K562 (cell line): ENCODE results near the gene FGF2. TPM values are rescaled to one million over a fixed set of nuclear protein-coding genes. Genes with fewer than 3 reads are reported as not detected.

Experiments
- ATAC-seq: fragments of 200-7000 bp; cut with Tn5 transposase; 3 replicates; pipeline ENCODE4 v1.9.1; 2020; ENCODE audit warnings: moderate library complexity
- BruUV-seq: library from RNA; stranded (reverse); fragments of 400-500 nt; replicated peaks from 2 replicates; lab custom pipeline; 2021; lab: Mats Ljungman, UMichigan
- CTCF ChIA-PET: fragments of 300-600 bp; formaldehyde crosslinking; extraction: SDS; loops from one replicate; lab custom pipeline; 2021; ENCODE audit warnings: low intra/inter-chr PET ratio; lab: Yijun Ruan, JAX
- POLR2A ChIA-PET: fragments of 300-600, 350-650 bp; sonication (Branson Sonifier 250); formaldehyde crosslinking; extraction: SDS; loops from one replicate; lab custom pipeline; 2021; ENCODE audit warnings: antibody characterized with exemption, inconsistent platforms; lab: Yijun Ruan, JAX
- DNase-seq, 4 experiments: peaks; one replicate each; pipeline versions ENCODE4 v3.0.0 to v3.0.0-alpha.2; 2011 to 2018; ENCODE audit warnings: low spot score in 3 of 4, mixed read lengths in 3 of 4; ENCODE audit errors: extremely low read depth in 1 of 4
- FAIRE-seq: peaks from 2 replicates; lab custom pipeline; 2011; peaks lifted over from hg19 to GRCh38; lab: Jason Lieb, UNC
- H2AFZ ChIP-seq: 2 replicates; pipeline ENCODE4 v1.6.0; 2011; ENCODE audit warnings: low read depth, low read length, control low read depth, inconsistent platforms
- H3K27ac ChIP-seq: fragments of 200-600 bp; 3 replicates; pipeline ENCODE4 v1.8.0; 2011; ENCODE audit warnings: low read depth, mild to moderate bottlenecking, control low read depth, inconsistent platforms, low read length, moderate library complexity, mixed read lengths; ENCODE audit errors: extremely low read depth
- H3K27me3 ChIP-seq, 2 experiments: fragments of 300-600 bp in 1 of 2; 2 replicates in 1 of 2; 3 replicates in 1 of 2; pipeline versions ENCODE4 v1.6.0 to v1.8.0; 2011; ENCODE audit warnings: inconsistent platforms in 2 of 2, low read length in 2 of 2, mild to moderate bottlenecking in 1 of 2, mixed read lengths in 1 of 2, moderate library complexity in 1 of 2; ENCODE audit not compliant: control insufficient read depth in 2 of 2, insufficient read depth in 2 of 2
- H3K36me3 ChIP-seq: fragments of 300-600 bp; 3 replicates; pipeline ENCODE4 v1.8.0; 2011; ENCODE audit warnings: mild to moderate bottlenecking, low read length, inconsistent platforms; ENCODE audit not compliant: control insufficient read depth, insufficient read depth
- H3K4me1 ChIP-seq, 2 experiments: fragments of 200-600 bp in 1 of 2; replicated peaks in 1 of 2; 2 replicates in 1 of 2; 3 replicates in 1 of 2; pipeline versions ENCODE4 v1.5.1 to v1.8.0; 2011; ENCODE audit warnings: inconsistent platforms in 2 of 2, low read length in 2 of 2, mild to moderate bottlenecking in 1 of 2, mixed read lengths in 1 of 2, moderate library complexity in 1 of 2; ENCODE audit not compliant: control insufficient read depth in 2 of 2, insufficient read depth in 2 of 2
- H3K4me2 ChIP-seq: 2 replicates; pipeline ENCODE4 v1.6.1; 2011; ENCODE audit warnings: low read length, control low read depth, inconsistent platforms, mixed read lengths; ENCODE audit not compliant: insufficient read depth
- H3K4me3 ChIP-seq: fragments of 200-600 bp; sonication (generic), shearing (Covaris generic); 2 replicates; pipeline ENCODE4 v1.5.1; 2016; ENCODE audit warnings: control low read depth, inconsistent platforms
- H3K79me2 ChIP-seq: fragments of 200-600 bp; 3 replicates; pipeline ENCODE4 v1.8.0; 2011; ENCODE audit warnings: low read length, inconsistent platforms; ENCODE audit not compliant: control insufficient read depth, insufficient read depth
- H3K9ac ChIP-seq, 2 experiments: 2 replicates each; pipeline versions ENCODE4 v1.6.0 to v1.6.1; 2011; ENCODE audit warnings: low read depth in 2 of 2, low read length in 2 of 2, control low read depth in 1 of 2, inconsistent platforms in 1 of 2, mild to moderate bottlenecking in 1 of 2, mixed read lengths in 1 of 2; ENCODE audit not compliant: insufficient read depth in 1 of 2
- H3K9me1 ChIP-seq: one replicate; pipeline ENCODE4 v1.6.0; 2011; ENCODE audit warnings: inconsistent platforms, mild to moderate bottlenecking, low read length, moderate library complexity; ENCODE audit not compliant: control insufficient read depth, insufficient read depth
- H3K9me3 ChIP-seq: replicated peaks from 2 replicates; pipeline ENCODE4 v1.5.1; 2011; ENCODE audit warnings: low read depth, low read length, inconsistent platforms; ENCODE audit not compliant: control insufficient read depth, insufficient read depth
- H4K20me1 ChIP-seq: replicated peaks from 2 replicates; pipeline ENCODE4 v1.6.1; 2011; ENCODE audit warnings: low read length, inconsistent platforms, mixed read lengths; ENCODE audit not compliant: control insufficient read depth, insufficient read depth
- GATAD2A ChIP-seq: fragments of 450-650 bp; IDR thresholded peaks from 2 replicates; pipeline ENCODE4 v1.6.1; 2017
- NELFE ChIP-seq: IDR thresholded peaks from 2 replicates; pipeline ENCODE4 v1.6.1; 2011; ENCODE audit warnings: mild to moderate bottlenecking; ENCODE audit not compliant: insufficient read depth, insufficient read length
- NR4A1 ChIP-seq, 2 experiments: fragments of 250-450 bp in 1 of 2; fragments of 450-650 bp in 1 of 2; sonication (Bioruptor Pico) in 1 of 2; IDR thresholded peaks; 2 replicates each; pipeline versions ENCODE4 v1.4.0 to v1.6.1; 2016 to 2020; ENCODE audit warnings: mild to moderate bottlenecking in 2 of 2, missing compliant biosample characterization in 1 of 2, missing genetic modification characterization in 1 of 2, moderate library complexity in 1 of 2
- NRF1 ChIP-seq, 2 experiments: fragments of 450-650 bp; IDR thresholded peaks in 1 of 2; conservative IDR thresholded peaks in 1 of 2; 2 replicates each; pipeline ENCODE4 v1.6.1; 2014; ENCODE audit warnings: mild to moderate bottlenecking in 2 of 2
- PCBP1 ChIP-seq: fragments of 200-400 bp; formaldehyde crosslinking; IDR thresholded peaks from 2 replicates; pipeline ENCODE4 v1.6.1; 2018; ENCODE audit warnings: mild to moderate bottlenecking, low read depth, low read length; ENCODE audit not compliant: poor library complexity, severe bottlenecking
- PTBP1 ChIP-seq: fragments of 200-400 bp; formaldehyde crosslinking; IDR thresholded peaks from 2 replicates; pipeline ENCODE4 v1.6.1; 2017; ENCODE audit warnings: low read depth, low read length
- SIRT6 ChIP-seq: IDR thresholded peaks from one replicate; pipeline ENCODE4 v1.6.1; 2012; ENCODE audit warnings: low read depth, mild to moderate bottlenecking, control low read depth, inconsistent platforms, low read length, moderate library complexity
- TAF15 ChIP-seq: fragments of 200-400 bp; formaldehyde crosslinking; IDR thresholded peaks from 2 replicates; pipeline ENCODE4 v1.6.1; 2017; ENCODE audit warnings: mild to moderate bottlenecking, low read depth, low read length, moderate library complexity
- TARDBP ChIP-seq: fragments of 450-650 bp; IDR thresholded peaks from 2 replicates; pipeline ENCODE4 v1.6.1; 2016
- TBP ChIP-seq: optimal IDR thresholded peaks from 2 replicates; pipeline ENCODE3; 2011; ENCODE audit warnings: low read depth, low read length, improper control_type of control experiment
- TCF3 ChIP-seq: sonication (generic); formaldehyde crosslinking; IDR thresholded peaks from 2 replicates; pipeline ENCODE4 v1.4.0; 2020; ENCODE audit warnings: mild to moderate bottlenecking, missing genetic modification reagents
- YY1 ChIP-seq, 3 experiments: IDR thresholded peaks; 2 replicates each; pipeline ENCODE4 v1.6.1; 2011; ENCODE audit warnings: low read length in 2 of 3, mild to moderate bottlenecking in 2 of 3, moderate library complexity in 2 of 3, borderline replicate concordance in 1 of 3, control low read depth in 1 of 3, low read depth in 1 of 3; ENCODE audit not compliant: insufficient read depth in 3 of 3, insufficient replicate concordance in 2 of 3, control insufficient read depth in 1 of 3, insufficient read length in 1 of 3; ENCODE audit errors: extremely low read depth in 1 of 3
- ZNF316 ChIP-seq: fragments of 450-650 bp; IDR thresholded peaks from 2 replicates; pipeline ENCODE4 v1.6.1; 2016
- ZNF408 ChIP-seq: fragments of 250-450 bp; sonication (Bioruptor Pico); IDR thresholded peaks from 2 replicates; pipeline ENCODE4 v1.4.0; 2020; ENCODE audit warnings: low read depth, mild to moderate bottlenecking, moderate library complexity
- ZZZ3 ChIP-seq: fragments of 450-650 bp; IDR thresholded peaks from 2 replicates; pipeline ENCODE4 v1.6.1; 2016; ENCODE audit warnings: antibody characterized with exemption, mild to moderate bottlenecking, moderate library complexity
- WGBS: fragments of 100-300 bp; shearing (Covaris generic); methylation state at CpG from one replicate; pipeline ENCODE4 v1.1.6; 2016; ENCODE audit warnings: low coverage, mixed read lengths; ENCODE audit not compliant: insufficient coverage; ENCODE audit errors: missing lambda C conversion rate; 5-methylcytosine and 5-hydroxymethylcytosine counted together
- in situ Hi-C: fragments of 300-500 bp; cut with MboI; formaldehyde crosslinking; loops from 4 replicates; pipeline ENCODE4 v1.15.0; 2018; ENCODE audit warnings: inconsistent platforms, mixed read lengths
- intact Hi-C: fragments of 100-400 bp; cut with micrococcal nuclease; formaldehyde crosslinking; loops from 2 replicates; pipeline ENCODE4 v1.14.2; 2022
- polyA plus RNA-seq, 8 experiments: library from polyadenylated mRNA; depleted of rRNA in 4 of 8; stranded (reverse) in 5 of 8; unstranded in 3 of 8; fragments of >200 nt; fragmentation: Nextera tagmentation in 2 of 8; fragmentation: Illumina TruSeq in 1 of 8; extraction: Ambion mirVana in 2 of 8; extraction: Trizol in 1 of 8; gene quantifications; 2 replicates each; pipeline versions ENCODE4 v1.2.1 to v1.2.3, GENCODE V29; 2011 to 2014; ENCODE audit warnings: inconsistent platforms in 1 of 8, missing spikeins in 1 of 8
- total RNA-seq, 7 experiments: library from RNA; depleted of rRNA in 6 of 7; stranded (reverse); fragments of >200 nt in 6 of 7; fragmentation: Illumina TruSeq in 2 of 7; extraction: Trizol in 2 of 7; gene quantifications; 2 replicates each; pipeline versions ENCODE4 v1.2.1 to v1.2.3, GENCODE V29; 2011 to 2021; ENCODE audit warnings: low replicate concordance in 1 of 7
- TF ChIP-seq, protein P1 (sequence below): IDR thresholded peaks from 3 replicates; pipeline ENCODE4 v1.6.1; 2011; ENCODE audit warnings: borderline replicate concordance, mild to moderate bottlenecking, moderate library complexity; ENCODE audit not compliant: insufficient read length; ENCODE audit errors: extremely low read depth
- TF ChIP-seq, protein P2 (sequence below): fragments of 450-650 bp; formaldehyde crosslinking; IDR thresholded peaks from 2 replicates; pipeline ENCODE4 v1.4.0; 2020; ENCODE audit warnings: mild to moderate bottlenecking, mixed read lengths
- TF ChIP-seq, protein P3 (sequence below): fragments of 450-650 bp; IDR thresholded peaks from 2 replicates; pipeline ENCODE4 v1.6.1; 2017; ENCODE audit warnings: mild to moderate bottlenecking, moderate library complexity

The FGF2 gene
- total and polyA plus RNA-seq, 9 of the 15 experiments (the other 6 are each of a cell fraction or from before 2014, with no cell fraction given): 2.5 to 19.4 (median 9.2) TPM

DNA sequence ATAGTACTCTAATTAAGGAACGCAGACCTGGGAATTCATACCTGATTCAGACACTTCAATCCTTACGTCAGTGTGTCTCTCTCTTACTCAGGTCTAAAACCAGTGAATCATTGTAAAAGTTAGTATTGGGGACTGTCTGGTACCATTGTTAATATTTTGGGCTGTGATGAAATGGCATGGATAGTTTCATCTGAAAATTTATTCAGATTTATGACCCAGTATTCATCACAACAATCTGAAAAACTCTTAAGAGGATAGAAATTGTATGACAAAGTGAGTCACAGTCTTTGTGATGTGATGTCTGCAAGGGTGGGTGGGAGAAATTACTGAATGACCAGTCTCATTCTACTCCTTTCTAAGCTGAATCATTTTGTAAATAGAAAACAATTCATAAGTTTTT is 10.3 kb downstream of the FGF2 start:
- Histone ChIP-seq H3K4me3 (no peak overlapping the region), H3K4me1 (peaks cover 0 to 3% of the 10 kb centered on the region in 2 experiments; a peak in 2 of 5 replicates), H3K79me2 (peaks cover 47% of the 10 kb centered on the region), H3K9me1 (no peaks in the 10 kb centered on the region), H3K9ac (no peak overlapping the region), H2AFZ (no peak overlapping the region), H3K9me3 (no peaks in the 10 kb centered on the region), H3K36me3 (peaks cover 26% of the 10 kb centered on the region), H3K4me2 (no peak overlapping the region), H3K27me3 (no peaks in the 10 kb centered on the region), H3K27ac (no peak overlapping the region), H4K20me1 (no peaks in the 10 kb centered on the region)
- BruUV-seq: no TSS peak
- intact Hi-C loops: no loop called here
- in situ Hi-C loops: no loop called here
- POLR2A ChIA-PET: interaction anchor here (1.2 kb wide), 1 partner anchor 9 kb away, joined by 5 read pairs; no protein-coding TSS in a partner anchor
- 89% methylated on average over 2 of the region's 2 CpGs for WGBS
- FAIRE-seq (no peak), DNase-seq (no peak), ATAC-seq (no peak)
- CTCF ChIA-PET: no interaction called here
- TF ChIP-seq ZNF408 (CRISPR knock-in tag) (no peak), PTBP1 (no peak), ZZZ3 (no peak), TAF15 (no peak), NELFE (no peak), PCBP1 (no peak), YY1 (IDR thresholded peaks at IDR 0.05; ENCODE audit: borderline replicate concordance in 1 of 3, control insufficient read depth in 1 of 3, extremely low read depth in 1 of 3, insufficient read depth in 3 of 3, insufficient read length in 1 of 3, insufficient replicate concordance in 2 of 3, low read depth in 1 of 3, low read length in 2 of 3) (no peak), ZNF316 (no peak), GATAD2A (no peak), TARDBP (no peak), NRF1 (conservative IDR thresholded peaks at IDR 0.05 in 1 of 2, IDR thresholded peaks at IDR 0.05 in 1 of 2) (no peak), NR4A1 (CRISPR knock-in tag; IDR thresholded peaks at IDR 0.05) (no peak), NR4A1 (tag; IDR thresholded peaks at IDR 0.05) (no peak), SIRT6 (no peak), TBP (no peak), TCF3 (CRISPR knock-in tag) (no peak)
- TF ChIP-seq, protein P1, sequence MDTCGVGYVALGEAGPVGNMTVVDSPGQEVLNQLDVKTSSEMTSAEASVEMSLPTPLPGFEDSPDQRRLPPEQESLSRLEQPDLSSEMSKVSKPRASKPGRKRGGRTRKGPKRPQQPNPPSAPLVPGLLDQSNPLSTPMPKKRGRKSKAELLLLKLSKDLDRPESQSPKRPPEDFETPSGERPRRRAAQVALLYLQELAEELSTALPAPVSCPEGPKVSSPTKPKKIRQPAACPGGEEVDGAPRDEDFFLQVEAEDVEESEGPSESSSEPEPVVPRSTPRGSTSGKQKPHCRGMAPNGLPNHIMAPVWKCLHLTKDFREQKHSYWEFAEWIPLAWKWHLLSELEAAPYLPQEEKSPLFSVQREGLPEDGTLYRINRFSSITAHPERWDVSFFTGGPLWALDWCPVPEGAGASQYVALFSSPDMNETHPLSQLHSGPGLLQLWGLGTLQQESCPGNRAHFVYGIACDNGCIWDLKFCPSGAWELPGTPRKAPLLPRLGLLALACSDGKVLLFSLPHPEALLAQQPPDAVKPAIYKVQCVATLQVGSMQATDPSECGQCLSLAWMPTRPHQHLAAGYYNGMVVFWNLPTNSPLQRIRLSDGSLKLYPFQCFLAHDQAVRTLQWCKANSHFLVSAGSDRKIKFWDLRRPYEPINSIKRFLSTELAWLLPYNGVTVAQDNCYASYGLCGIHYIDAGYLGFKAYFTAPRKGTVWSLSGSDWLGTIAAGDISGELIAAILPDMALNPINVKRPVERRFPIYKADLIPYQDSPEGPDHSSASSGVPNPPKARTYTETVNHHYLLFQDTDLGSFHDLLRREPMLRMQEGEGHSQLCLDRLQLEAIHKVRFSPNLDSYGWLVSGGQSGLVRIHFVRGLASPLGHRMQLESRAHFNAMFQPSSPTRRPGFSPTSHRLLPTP: no peak
- TF ChIP-seq, protein P2, sequence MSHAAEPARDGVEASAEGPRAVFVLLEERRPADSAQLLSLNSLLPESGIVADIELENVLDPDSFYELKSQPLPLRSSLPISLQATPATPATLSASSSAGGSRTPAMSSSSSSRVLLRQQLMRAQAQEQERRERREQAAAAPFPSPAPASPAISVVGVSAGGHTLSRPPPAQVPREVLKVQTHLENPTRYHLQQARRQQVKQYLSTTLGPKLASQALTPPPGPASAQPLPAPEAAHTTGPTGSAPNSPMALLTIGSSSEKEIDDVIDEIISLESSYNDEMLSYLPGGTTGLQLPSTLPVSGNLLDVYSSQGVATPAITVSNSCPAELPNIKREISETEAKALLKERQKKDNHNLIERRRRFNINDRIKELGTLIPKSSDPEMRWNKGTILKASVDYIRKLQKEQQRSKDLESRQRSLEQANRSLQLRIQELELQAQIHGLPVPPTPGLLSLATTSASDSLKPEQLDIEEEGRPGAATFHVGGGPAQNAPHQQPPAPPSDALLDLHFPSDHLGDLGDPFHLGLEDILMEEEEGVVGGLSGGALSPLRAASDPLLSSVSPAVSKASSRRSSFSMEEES: no peak
- TF ChIP-seq, protein P3, sequence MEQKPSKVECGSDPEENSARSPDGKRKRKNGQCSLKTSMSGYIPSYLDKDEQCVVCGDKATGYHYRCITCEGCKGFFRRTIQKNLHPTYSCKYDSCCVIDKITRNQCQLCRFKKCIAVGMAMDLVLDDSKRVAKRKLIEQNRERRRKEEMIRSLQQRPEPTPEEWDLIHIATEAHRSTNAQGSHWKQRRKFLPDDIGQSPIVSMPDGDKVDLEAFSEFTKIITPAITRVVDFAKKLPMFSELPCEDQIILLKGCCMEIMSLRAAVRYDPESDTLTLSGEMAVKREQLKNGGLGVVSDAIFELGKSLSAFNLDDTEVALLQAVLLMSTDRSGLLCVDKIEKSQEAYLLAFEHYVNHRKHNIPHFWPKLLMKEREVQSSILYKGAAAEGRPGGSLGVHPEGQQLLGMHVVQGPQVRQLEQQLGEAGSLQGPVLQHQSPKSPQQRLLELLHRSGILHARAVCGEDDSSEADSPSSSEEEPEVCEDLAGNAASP: no peak
